WTC11 (cell line): ENCODE measurements around the gene TRNAU1AP. TPM values are rescaled to one million over a fixed set of nuclear protein-coding genes. Genes with fewer than 3 reads are reported as not detected.

ENCODE experiments used
- ATAC-seq: fragments of 200-7000 bp; cut with Tn5 transposase; 2 replicates; pipeline ENCODE4 v1.10.0; 2021; ENCODE audit warnings: mild to moderate bottlenecking, moderate library complexity
- CTCF ChIA-PET: fragments of 300-600 bp; sonication (Branson Sonifier 250); formaldehyde crosslinking; loops from one replicate; lab custom pipeline; 2021; ENCODE audit warnings: antibody characterized with exemption; lab: Charles Lee
- POLR2A ChIA-PET: fragments of 350-600 bp; sonication (Branson Sonifier 250); formaldehyde crosslinking; loops from one replicate; lab custom pipeline; 2021; ENCODE audit warnings: antibody characterized with exemption; lab: Charles Lee
- DNase-seq: peaks from one replicate; pipeline ENCODE4 v3.0.0; 2021; ENCODE audit warnings: low spot score
- H3K27ac Mint-ChIP-seq: 2 replicates; pipeline ENCODE4 v1.8.0; 2021; ENCODE audit warnings: mixed read lengths
- H3K27me3 Mint-ChIP-seq: 2 replicates; pipeline ENCODE4 v1.8.0; 2021; ENCODE audit warnings: low read depth, mild to moderate bottlenecking, moderate library complexity, mixed read lengths
- H3K36me3 Mint-ChIP-seq: 2 replicates; pipeline ENCODE4 v1.8.0; 2021; ENCODE audit warnings: mixed read lengths
- H3K4me1 Mint-ChIP-seq: 2 replicates; pipeline ENCODE4 v1.8.0; 2022; ENCODE audit warnings: mixed read lengths
- H3K4me3 Mint-ChIP-seq: 2 replicates; pipeline ENCODE4 v1.8.0; 2021; ENCODE audit warnings: mild to moderate bottlenecking, moderate library complexity, mixed read lengths
- H3K9me3 Mint-ChIP-seq: 2 replicates; pipeline ENCODE4 v1.8.0; 2021; ENCODE audit warnings: mixed read lengths
- AR ChIP-seq: fragments of 250-450 bp; sonication (Bioruptor Pico); IDR thresholded peaks from 2 replicates; pipeline ENCODE4 v1.9.0; 2021; ENCODE audit warnings: mild to moderate bottlenecking
- ATF1 ChIP-seq: sonication (generic); formaldehyde crosslinking; IDR thresholded peaks from 2 replicates; pipeline ENCODE4 v1.8.1; 2023; ENCODE audit warnings: mild to moderate bottlenecking, moderate library complexity, missing genetic modification reagents
- ATF3 ChIP-seq: sonication (generic); formaldehyde crosslinking; conservative IDR thresholded peaks from 2 replicates; pipeline ENCODE4 v1.8.1; 2022; ENCODE audit warnings: mild to moderate bottlenecking, missing genetic modification reagents
- EMX1 ChIP-seq: fragments of 250-450 bp; sonication (Bioruptor Pico); IDR thresholded peaks from 2 replicates; pipeline ENCODE4 v1.8.0; 2021; ENCODE audit warnings: mild to moderate bottlenecking
- FOXP1 ChIP-seq: sonication (generic); formaldehyde crosslinking; IDR thresholded peaks from 2 replicates; pipeline ENCODE4 v1.8.0; 2022; ENCODE audit warnings: missing genetic modification reagents, mild to moderate bottlenecking, moderate library complexity, borderline replicate concordance
- MLX ChIP-seq: sonication (generic); formaldehyde crosslinking; IDR thresholded peaks from 2 replicates; pipeline ENCODE4 v1.8.1; 2023; ENCODE audit warnings: mild to moderate bottlenecking, missing genetic modification reagents, moderate library complexity
- NFATC4 ChIP-seq: fragments of 250-450 bp; sonication (Bioruptor Pico); IDR thresholded peaks from 2 replicates; pipeline ENCODE4 v1.9.0; 2021; ENCODE audit warnings: mild to moderate bottlenecking
- NFE2L1 ChIP-seq: sonication (generic); formaldehyde crosslinking; IDR thresholded peaks from 2 replicates; pipeline ENCODE4 v1.8.1; 2023; ENCODE audit warnings: missing genetic modification reagents
- NR3C1 ChIP-seq: sonication (generic); formaldehyde crosslinking; conservative IDR thresholded peaks from 2 replicates; pipeline ENCODE4 v1.8.1; 2023; ENCODE audit warnings: low read depth, mild to moderate bottlenecking, missing genetic modification reagents
- OVOL2 ChIP-seq: fragments of 250-450 bp; sonication (Bioruptor Pico); IDR thresholded peaks from 2 replicates; pipeline ENCODE4 v1.9.0; 2021; ENCODE audit warnings: mild to moderate bottlenecking, borderline replicate concordance
- SMAD3 ChIP-seq: sonication (generic); formaldehyde crosslinking; IDR thresholded peaks from 2 replicates; pipeline ENCODE4 v1.8.0; 2022; ENCODE audit warnings: missing genetic modification reagents, mild to moderate bottlenecking, borderline replicate concordance
- ZNF219 ChIP-seq: sonication (generic); formaldehyde crosslinking; IDR thresholded peaks from 2 replicates; pipeline ENCODE4 v1.8.0; 2023; ENCODE audit warnings: missing genetic modification reagents, mild to moderate bottlenecking, borderline replicate concordance
- total RNA-seq: library from RNA; stranded (reverse); gene quantifications from 3 replicates; pipeline ENCODE4 v1.2.3, GENCODE V29; 2021
- TF ChIP-seq, protein P1 (sequence below): fragments of 250-450 bp; sonication (Bioruptor Pico); conservative IDR thresholded peaks from 2 replicates; pipeline ENCODE4 v1.9.0; 2021; ENCODE audit warnings: mild to moderate bottlenecking
- TF ChIP-seq, protein P2 (sequence below): sonication (generic); formaldehyde crosslinking; IDR thresholded peaks from 2 replicates; pipeline ENCODE4 v1.8.1; 2023; ENCODE audit warnings: mild to moderate bottlenecking, missing genetic modification reagents
- TF ChIP-seq, protein P3 (sequence below): sonication (generic); formaldehyde crosslinking; IDR thresholded peaks from 2 replicates; pipeline ENCODE4 v1.8.1; 2023; ENCODE audit warnings: mild to moderate bottlenecking, missing genetic modification reagents
- TF ChIP-seq, protein P4 (sequence below): sonication (generic); formaldehyde crosslinking; IDR thresholded peaks from 2 replicates; pipeline ENCODE4 v1.8.0; 2023; ENCODE audit warnings: missing genetic modification reagents
- TF ChIP-seq, protein P5 (sequence below): fragments of 250-450 bp; sonication (Bioruptor Pico); IDR thresholded peaks from 2 replicates; pipeline ENCODE4 v2.1.2; 2022; ENCODE audit warnings: mild to moderate bottlenecking, moderate library complexity
- TF ChIP-seq, protein P6 (sequence below): sonication (generic); formaldehyde crosslinking; IDR thresholded peaks from 2 replicates; pipeline ENCODE4 v1.8.1; 2023; ENCODE audit warnings: mild to moderate bottlenecking, moderate library complexity, missing genetic modification reagents

Gene TRNAU1AP
- total RNA-seq, 1 experiment from 2014 or later = 30.4 TPM

GRCh38 chr1:28577052-28577678 is 24.3 kb downstream of the TRNAU1AP start:
- peaks cover 16% of the 10 kb centered on the region for H3K4me1 Mint-ChIP-seq
- H3K4me3 Mint-ChIP-seq = no peak overlapping the region
- no peak for DNase-seq
- no peaks in the 10 kb centered on the region for H3K9me3 Mint-ChIP-seq
- ATAC-seq = peak; percentile 23
- H3K27me3 Mint-ChIP-seq = no peaks in the 10 kb centered on the region
- POLR2A ChIA-PET = interaction anchor here (0.6 to 1.0 kb wide), 3 partner anchors 10 to 59 kb away, joined by 3 to 7 read pairs (median 3); partner anchors contain the start of gene TRNAU1AP
- H3K27ac Mint-ChIP-seq = peak overlapping the region; percentile 58
- peaks cover 52% of the 10 kb centered on the region for H3K36me3 Mint-ChIP-seq
- CTCF ChIA-PET = interaction anchor here (1.2 kb wide), 1 partner anchor 26 kb away, joined by 5 read pairs; no protein-coding TSS in a partner anchor
- TF ChIP-seq, protein P1, sequence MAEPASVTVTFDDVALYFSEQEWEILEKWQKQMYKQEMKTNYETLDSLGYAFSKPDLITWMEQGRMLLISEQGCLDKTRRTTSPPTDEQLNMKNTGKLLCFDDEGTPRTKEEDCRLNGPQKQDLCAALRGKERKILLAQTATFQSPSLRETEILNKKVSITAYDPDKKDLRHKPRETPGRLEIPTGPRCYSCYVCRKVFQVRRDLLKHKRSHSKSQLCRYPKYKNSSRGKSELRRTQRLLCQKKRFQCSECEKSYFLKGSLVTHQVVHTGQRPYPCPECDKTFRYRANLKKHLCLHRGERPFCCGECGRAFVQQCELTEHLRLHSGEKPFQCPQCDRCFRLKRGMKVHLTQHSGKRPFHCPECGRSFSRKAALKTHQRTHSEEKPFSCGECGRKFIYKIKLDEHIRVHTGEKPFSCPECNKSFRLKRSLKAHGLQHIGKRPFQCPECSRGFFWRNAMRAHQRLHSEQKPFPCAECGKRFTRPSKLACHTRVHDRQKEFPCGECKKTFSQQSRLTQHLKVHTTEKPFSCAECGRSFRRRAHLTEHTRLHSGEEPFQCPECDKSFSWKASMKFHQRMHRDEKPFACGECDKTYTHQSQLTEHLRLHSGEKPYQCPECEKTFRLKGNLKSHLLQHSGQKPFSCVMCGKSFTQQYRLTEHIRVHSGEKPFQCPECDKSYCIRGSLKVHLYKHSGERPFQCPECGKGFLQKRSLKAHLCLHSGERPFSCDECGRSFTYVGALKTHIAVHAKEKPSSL = peak; percentile 75; the same call in 1 of the 2 replicates
- no peak for TF ChIP-seq ATF3 (CRISPR knock-in tag)
- TF ChIP-seq, protein P2, sequence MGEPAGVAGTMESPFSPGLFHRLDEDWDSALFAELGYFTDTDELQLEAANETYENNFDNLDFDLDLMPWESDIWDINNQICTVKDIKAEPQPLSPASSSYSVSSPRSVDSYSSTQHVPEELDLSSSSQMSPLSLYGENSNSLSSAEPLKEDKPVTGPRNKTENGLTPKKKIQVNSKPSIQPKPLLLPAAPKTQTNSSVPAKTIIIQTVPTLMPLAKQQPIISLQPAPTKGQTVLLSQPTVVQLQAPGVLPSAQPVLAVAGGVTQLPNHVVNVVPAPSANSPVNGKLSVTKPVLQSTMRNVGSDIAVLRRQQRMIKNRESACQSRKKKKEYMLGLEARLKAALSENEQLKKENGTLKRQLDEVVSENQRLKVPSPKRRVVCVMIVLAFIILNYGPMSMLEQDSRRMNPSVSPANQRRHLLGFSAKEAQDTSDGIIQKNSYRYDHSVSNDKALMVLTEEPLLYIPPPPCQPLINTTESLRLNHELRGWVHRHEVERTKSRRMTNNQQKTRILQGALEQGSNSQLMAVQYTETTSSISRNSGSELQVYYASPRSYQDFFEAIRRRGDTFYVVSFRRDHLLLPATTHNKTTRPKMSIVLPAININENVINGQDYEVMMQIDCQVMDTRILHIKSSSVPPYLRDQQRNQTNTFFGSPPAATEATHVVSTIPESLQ (CRISPR knock-in tag) = no peak
- TF ChIP-seq, protein P3, sequence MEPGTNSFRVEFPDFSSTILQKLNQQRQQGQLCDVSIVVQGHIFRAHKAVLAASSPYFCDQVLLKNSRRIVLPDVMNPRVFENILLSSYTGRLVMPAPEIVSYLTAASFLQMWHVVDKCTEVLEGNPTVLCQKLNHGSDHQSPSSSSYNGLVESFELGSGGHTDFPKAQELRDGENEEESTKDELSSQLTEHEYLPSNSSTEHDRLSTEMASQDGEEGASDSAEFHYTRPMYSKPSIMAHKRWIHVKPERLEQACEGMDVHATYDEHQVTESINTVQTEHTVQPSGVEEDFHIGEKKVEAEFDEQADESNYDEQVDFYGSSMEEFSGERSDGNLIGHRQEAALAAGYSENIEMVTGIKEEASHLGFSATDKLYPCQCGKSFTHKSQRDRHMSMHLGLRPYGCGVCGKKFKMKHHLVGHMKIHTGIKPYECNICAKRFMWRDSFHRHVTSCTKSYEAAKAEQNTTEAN (CRISPR knock-in tag) = no peak
- no peak for TF ChIP-seq NR3C1 (CRISPR knock-in tag)
- TF ChIP-seq SMAD3 (CRISPR knock-in tag) = 0 out of 2 replicates have a peak, but pooled peaks have one; percentile 50
- no peak for TF ChIP-seq ZNF219
- TF ChIP-seq, protein P4, sequence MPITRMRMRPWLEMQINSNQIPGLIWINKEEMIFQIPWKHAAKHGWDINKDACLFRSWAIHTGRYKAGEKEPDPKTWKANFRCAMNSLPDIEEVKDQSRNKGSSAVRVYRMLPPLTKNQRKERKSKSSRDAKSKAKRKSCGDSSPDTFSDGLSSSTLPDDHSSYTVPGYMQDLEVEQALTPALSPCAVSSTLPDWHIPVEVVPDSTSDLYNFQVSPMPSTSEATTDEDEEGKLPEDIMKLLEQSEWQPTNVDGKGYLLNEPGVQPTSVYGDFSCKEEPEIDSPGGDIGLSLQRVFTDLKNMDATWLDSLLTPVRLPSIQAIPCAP (CRISPR knock-in tag) = peak; percentile 39; the same call in 1 of the 2 replicates
- TF ChIP-seq MLX (CRISPR knock-in tag) = 0 out of 2 replicates have a peak, but pooled peaks have one; percentile 64
- TF ChIP-seq AR (CRISPR knock-in tag) = 0 out of 2 replicates have a peak, but pooled peaks have one; percentile 10
- TF ChIP-seq NFATC4 = no peak; the same call in 1 of the 2 replicates
- TF ChIP-seq NFE2L1 = peak; percentile 28; the same call in 1 of the 2 replicates
- no peak for TF ChIP-seq FOXP1
- TF ChIP-seq, protein P5, sequence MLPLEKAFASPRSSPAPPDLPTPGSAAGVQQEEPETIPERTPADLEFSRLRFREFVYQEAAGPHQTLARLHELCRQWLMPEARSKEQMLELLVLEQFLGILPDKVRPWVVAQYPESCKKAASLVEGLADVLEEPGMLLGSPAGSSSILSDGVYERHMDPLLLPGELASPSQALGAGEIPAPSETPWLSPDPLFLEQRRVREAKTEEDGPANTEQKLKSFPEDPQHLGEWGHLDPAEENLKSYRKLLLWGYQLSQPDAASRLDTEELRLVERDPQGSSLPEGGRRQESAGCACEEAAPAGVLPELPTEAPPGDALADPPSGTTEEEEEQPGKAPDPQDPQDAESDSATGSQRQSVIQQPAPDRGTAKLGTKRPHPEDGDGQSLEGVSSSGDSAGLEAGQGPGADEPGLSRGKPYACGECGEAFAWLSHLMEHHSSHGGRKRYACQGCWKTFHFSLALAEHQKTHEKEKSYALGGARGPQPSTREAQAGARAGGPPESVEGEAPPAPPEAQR (CRISPR knock-in tag) = no peak
- TF ChIP-seq, protein P6, sequence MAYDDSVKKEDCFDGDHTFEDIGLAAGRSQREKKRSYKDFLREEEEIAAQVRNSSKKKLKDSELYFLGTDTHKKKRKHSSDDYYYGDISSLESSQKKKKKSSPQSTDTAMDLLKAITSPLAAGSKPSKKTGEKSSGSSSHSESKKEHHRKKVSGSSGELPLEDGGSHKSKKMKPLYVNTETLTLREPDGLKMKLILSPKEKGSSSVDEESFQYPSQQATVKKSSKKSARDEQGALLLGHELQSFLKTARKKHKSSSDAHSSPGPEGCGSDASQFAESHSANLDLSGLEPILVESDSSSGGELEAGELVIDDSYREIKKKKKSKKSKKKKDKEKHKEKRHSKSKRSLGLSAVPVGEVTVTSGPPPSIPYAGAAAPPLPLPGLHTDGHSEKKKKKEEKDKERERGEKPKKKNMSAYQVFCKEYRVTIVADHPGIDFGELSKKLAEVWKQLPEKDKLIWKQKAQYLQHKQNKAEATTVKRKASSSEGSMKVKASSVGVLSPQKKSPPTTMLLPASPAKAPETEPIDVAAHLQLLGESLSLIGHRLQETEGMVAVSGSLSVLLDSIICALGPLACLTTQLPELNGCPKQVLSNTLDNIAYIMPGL (CRISPR knock-in tag) = 0 out of 2 replicates have a peak, but pooled peaks have one; percentile 21
- TF ChIP-seq OVOL2 = no peak
- TF ChIP-seq ATF1 = 0 out of 2 replicates have a peak, but pooled peaks have one; percentile 36
- 0 out of 2 replicates have a peak, but pooled peaks have one; percentile 34 for TF ChIP-seq EMX1 (CRISPR knock-in tag)
